Mononuclear cell (primary cell): Measurements from ENCODE around the gene DOCK9. TPM values are rescaled to one million over a fixed set of nuclear protein-coding genes. Genes with fewer than 3 reads are reported as not detected.

ENCODE experiments used
- H3K27me3 ChIP-seq: 2 replicates; pipeline ENCODE4 v1.6.0; 2011; ENCODE audit warnings: low read length, control low read depth; ENCODE audit not compliant: insufficient read depth
- H3K4me1 ChIP-seq: 2 replicates; pipeline ENCODE4 v1.5.1; 2011; ENCODE audit warnings: mild to moderate bottlenecking, low read length, control low read depth; ENCODE audit not compliant: insufficient read depth
- H3K4me3 ChIP-seq: 2 replicates; pipeline ENCODE4 v1.5.1; 2011; ENCODE audit warnings: mild to moderate bottlenecking, low read length, moderate library complexity
- H3K9me3 ChIP-seq: 2 replicates; pipeline ENCODE4 v1.5.1; 2011; ENCODE audit warnings: low read depth, mild to moderate bottlenecking, control low read depth, low read length
- total RNA-seq: library from RNA; depleted of rRNA; stranded (reverse); fragments of >200 nt; gene quantifications from one replicate; pipeline ENCODE4 v1.2.3, GENCODE V29; 2012

Gene DOCK9
- total RNA-seq, 1 donor, result 54.9 TPM

DNA sequence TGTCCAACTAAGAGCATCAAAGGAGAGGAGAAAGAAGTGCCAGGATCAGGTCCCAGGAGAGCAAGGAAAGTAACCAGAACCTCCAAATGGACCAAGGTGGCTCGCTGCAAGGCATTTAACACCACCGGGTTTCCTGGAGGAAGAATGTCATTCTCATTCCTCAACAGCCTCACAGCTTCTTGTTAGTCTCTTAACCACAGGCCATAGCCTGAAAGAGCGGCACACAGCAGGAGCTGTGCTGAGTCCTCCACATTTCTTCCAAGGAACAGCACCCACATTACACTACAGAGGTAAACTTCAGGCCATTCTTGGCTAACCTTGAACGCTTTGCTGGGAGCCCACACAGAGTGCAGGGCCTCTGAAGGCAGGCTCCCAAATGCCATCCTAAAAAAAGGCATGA is 23.6 kb downstream of the DOCK9 start:
- Histone ChIP-seq H3K9me3 (no peaks in the 10 kb centered on the region), H3K4me3 (no peak overlapping the region), H3K27me3 (no peaks in the 10 kb centered on the region), H3K4me1 (no peaks in the 10 kb centered on the region)

- H3K4me1 ChIP-seq, result no peaks in the 10 kb centered on the region
- no peaks in the 10 kb centered on the region for H3K27me3 ChIP-seq
- no peaks in the 10 kb centered on the region for H3K9me3 ChIP-seq
- no peak overlapping the region for H3K4me3 ChIP-seq
Measured at GRCh38 chr13:98951266-98951665, 26.6 kb downstream of the DOCK9 start.

GRCh38 chr13:98950705-98951104 is 27.2 kb downstream of the DOCK9 start:
- Histone ChIP-seq H3K27me3 (no peaks in the 10 kb centered on the region), H3K4me3 (no peak overlapping the region), H3K4me1 (no peaks in the 10 kb centered on the region), H3K9me3 (no peaks in the 10 kb centered on the region)

GRCh38 chr13:98947925-98948324 is 29.9 kb downstream of the DOCK9 start:
- H3K27me3 ChIP-seq, result no peaks in the 10 kb centered on the region
- H3K4me1 ChIP-seq, result no peaks in the 10 kb centered on the region
- no peak overlapping the region for H3K4me3 ChIP-seq
- no peaks in the 10 kb centered on the region for H3K9me3 ChIP-seq

- H3K4me1 ChIP-seq, result no peaks in the 10 kb centered on the region
- H3K9me3 ChIP-seq, result no peaks in the 10 kb centered on the region
- no peak overlapping the region for H3K4me3 ChIP-seq
- no peaks in the 10 kb centered on the region for H3K27me3 ChIP-seq
Measured at GRCh38 chr13:98945863-98946605, 31.8 kb downstream of the DOCK9 start.

GRCh38 chr13:98944336-98944735 is 33.5 kb downstream of the DOCK9 start:
- Histone ChIP-seq H3K27me3 (no peaks in the 10 kb centered on the region), H3K9me3 (no peaks in the 10 kb centered on the region), H3K4me3 (no peak overlapping the region), H3K4me1 (no peaks in the 10 kb centered on the region)

DNA sequence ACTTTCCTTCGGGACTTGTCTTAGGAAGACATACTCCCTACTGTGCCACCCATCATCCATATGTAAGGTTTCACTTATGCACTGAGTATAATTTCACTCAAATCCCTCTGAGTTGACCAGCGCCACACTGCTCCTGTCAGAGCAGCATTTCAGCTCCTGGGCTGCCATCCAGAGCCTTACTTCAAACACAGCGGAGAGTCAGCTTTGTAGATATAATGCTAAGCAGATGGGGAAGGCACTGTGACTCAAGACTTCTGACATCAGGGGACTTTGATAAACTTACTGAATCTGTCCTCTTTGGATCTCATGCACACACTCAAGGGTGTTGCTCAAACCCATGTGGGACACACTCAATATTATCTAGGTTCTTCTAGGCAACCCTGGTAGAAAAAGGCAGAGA is 34.9 kb downstream of the DOCK9 start:
- Histone ChIP-seq H3K4me3 (no peak overlapping the region), H3K9me3 (no peaks in the 10 kb centered on the region), H3K27me3 (no peaks in the 10 kb centered on the region), H3K4me1 (no peaks in the 10 kb centered on the region)

GRCh38 chr13:98942485-98942884 is 35.4 kb downstream of the DOCK9 start:
- Histone ChIP-seq H3K9me3 (no peaks in the 10 kb centered on the region), H3K4me1 (no peaks in the 10 kb centered on the region), H3K27me3 (no peaks in the 10 kb centered on the region), H3K4me3 (no peak overlapping the region)

GRCh38 chr13:98941536-98941935 is 36.3 kb downstream of the DOCK9 start:
- no peaks in the 10 kb centered on the region for H3K4me1 ChIP-seq
- no peaks in the 10 kb centered on the region for H3K27me3 ChIP-seq
- no peaks in the 10 kb centered on the region for H3K9me3 ChIP-seq
- no peak overlapping the region for H3K4me3 ChIP-seq

- no peaks in the 10 kb centered on the region for H3K9me3 ChIP-seq
- no peaks in the 10 kb centered on the region for H3K4me1 ChIP-seq
- no peak overlapping the region for H3K4me3 ChIP-seq
- no peaks in the 10 kb centered on the region for H3K27me3 ChIP-seq
Measured at GRCh38 chr13:98941126-98941525, 36.7 kb downstream of the DOCK9 start.

GRCh38 chr13:98940325-98941001 is 37.4 kb downstream of the DOCK9 start:
- Histone ChIP-seq H3K4me3 (no peak overlapping the region), H3K27me3 (no peaks in the 10 kb centered on the region), H3K4me1 (no peaks in the 10 kb centered on the region), H3K9me3 (no peaks in the 10 kb centered on the region)

- H3K4me3 ChIP-seq, result no peak overlapping the region
- no peaks in the 10 kb centered on the region for H3K9me3 ChIP-seq
- H3K27me3 ChIP-seq, result no peaks in the 10 kb centered on the region
- no peaks in the 10 kb centered on the region for H3K4me1 ChIP-seq
Measured at GRCh38 chr13:98939660-98940191, 38.1 kb downstream of the DOCK9 start.

DNA sequence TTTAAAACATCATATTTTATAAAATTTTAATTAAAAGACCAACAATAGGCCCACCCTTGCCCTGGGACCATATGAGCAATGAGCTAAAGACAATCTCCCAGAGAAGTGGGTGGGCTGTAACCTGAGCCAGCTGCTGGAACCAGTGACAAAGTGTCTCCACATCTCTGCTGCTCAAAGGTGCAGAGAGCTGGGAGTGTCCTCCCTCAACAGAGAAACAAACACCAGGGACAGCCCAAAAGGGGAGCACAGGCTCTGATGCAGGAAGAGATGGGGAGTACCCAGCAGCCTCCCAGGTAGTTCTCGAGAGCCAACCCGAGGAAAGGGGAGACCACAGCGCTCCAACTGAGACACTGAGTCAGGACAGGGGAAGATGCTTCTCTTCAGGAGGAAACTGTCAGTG is 39.1 kb downstream of the DOCK9 start:
- Histone ChIP-seq H3K4me1 (no peaks in the 10 kb centered on the region), H3K4me3 (no peak overlapping the region), H3K27me3 (no peaks in the 10 kb centered on the region), H3K9me3 (no peaks in the 10 kb centered on the region)

DNA sequence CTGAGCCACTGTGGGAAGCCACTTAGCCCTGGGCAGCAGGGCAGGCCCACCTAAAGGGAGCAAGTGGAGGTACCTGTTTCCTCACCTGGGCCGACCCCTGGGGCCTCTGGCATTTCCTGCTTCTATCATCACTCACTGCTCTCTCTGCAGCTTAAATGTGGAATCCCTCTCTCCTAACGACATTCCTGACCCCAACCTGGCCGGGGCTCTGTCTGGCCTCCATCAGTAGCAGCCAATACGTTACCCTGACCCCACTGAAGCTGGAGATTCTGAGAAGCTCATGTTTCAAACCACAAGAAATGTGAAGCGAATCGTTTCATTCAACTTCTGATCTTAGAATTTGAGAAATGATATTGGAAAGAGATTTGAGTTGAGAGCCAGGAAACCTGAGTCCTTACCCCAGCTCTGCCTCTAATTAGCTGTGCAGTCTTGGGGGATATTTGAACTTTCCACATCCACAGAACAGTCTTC is 39.9 kb downstream of the DOCK9 start:
- Histone ChIP-seq H3K4me3 (no peak overlapping the region), H3K9me3 (no peaks in the 10 kb centered on the region), H3K4me1 (no peaks in the 10 kb centered on the region), H3K27me3 (no peaks in the 10 kb centered on the region)

GRCh38 chr13:98934243-98934642 is 43.6 kb downstream of the DOCK9 start:
- peaks cover 5% of the 10 kb centered on the region for H3K4me1 ChIP-seq
- no peak overlapping the region for H3K4me3 ChIP-seq
- no peaks in the 10 kb centered on the region for H3K27me3 ChIP-seq
- no peaks in the 10 kb centered on the region for H3K9me3 ChIP-seq
